Left ventricle myocardium inferior (tissue), 1 donor: Measurements from ENCODE around the gene KLHL30. TPM values are rescaled to one million over a fixed set of nuclear protein-coding genes. Genes with fewer than 3 reads are reported as not detected.
"Not testable (repeated sequence)": the region's sequence is repeated elsewhere in the genome, so short reads cannot be mapped to it uniquely, and the experiment has no call there.

Experiments used
- DNase-seq: peaks from one replicate; pipeline ENCODE4 v3.0.0-alpha.2; 2020
- H3K27ac ChIP-seq: fragments of 200-600 bp; replicated peaks from 2 replicates; pipeline ENCODE4 v1.8.0; 2021
- H3K27me3 ChIP-seq: fragments of 200-600 bp; 2 replicates; pipeline ENCODE4 v1.8.0; 2021; ENCODE audit warnings: low read depth
- H3K36me3 ChIP-seq: fragments of 200-600 bp; 2 replicates; pipeline ENCODE4 v1.8.0; 2021
- H3K4me1 ChIP-seq: fragments of 200-600 bp; 2 replicates; pipeline ENCODE4 v1.8.0; 2021
- H3K4me3 ChIP-seq: fragments of 200-600 bp; 2 replicates; pipeline ENCODE4 v1.8.0; 2021; ENCODE audit warnings: mild to moderate bottlenecking, moderate library complexity
- H3K9me3 ChIP-seq: fragments of 200-600 bp; replicated peaks from 2 replicates; pipeline ENCODE4 v1.8.0; 2021
- CTCF ChIP-seq: fragments of 200-600 bp; IDR thresholded peaks from 2 replicates; pipeline ENCODE4 v1.8.0; 2021; ENCODE audit warnings: antibody characterized with exemption, mild to moderate bottlenecking, borderline replicate concordance
- intact Hi-C: fragments of 100-400 bp; cut with micrococcal nuclease; formaldehyde crosslinking; loops from one replicate; pipeline ENCODE4 v1.11.0; 2022
- total RNA-seq: library from RNA; stranded (reverse); fragmentation: NEBNext Ultra II Directional; extraction: Animal tissue kit (Norgen Biotek cat#: 25700); gene quantifications from one replicate; pipeline ENCODE4 v1.2.1, GENCODE V29; 2021
- donor health status: DM: no; HTN: yes; CAD: no; lungs with severe emphysema.

KLHL30 gene
- total RNA-seq, 1 donor from 2014 or later, result 17.3 TPM

- Histone ChIP-seq H3K9me3 (no peaks in the 10 kb centered on the region), H3K27me3 (no peaks in the 10 kb centered on the region), H3K4me3 (no peak overlapping the region), H3K27ac (peak overlapping the region; percentile 34), H3K4me1 (peaks cover 19% of the 10 kb centered on the region), H3K36me3 (peaks cover 78% of the 10 kb centered on the region)
- DNase-seq, result peak; percentile 16
- intact Hi-C loops, result no loop called here
- TF ChIP-seq CTCF, result no peak
Observed at GRCh38 chr2:238170386-238171071, 32.1 kb downstream of the KLHL30 start.

- H3K27ac ChIP-seq, H3K9me3 ChIP-seq, DNase-seq, H3K4me3 ChIP-seq, intact Hi-C loops, H3K27me3 ChIP-seq: not testable (repeated sequence)
- peaks cover 19% of the 10 kb centered on the region for H3K4me1 ChIP-seq
- peaks cover 82% of the 10 kb centered on the region for H3K36me3 ChIP-seq
Observed at GRCh38 chr2:238171072-238171431, 32.6 kb downstream of the KLHL30 start.

GRCh38 chr2:238171575-238172187 is 33.2 kb downstream of the KLHL30 start:
- no peak for TF ChIP-seq CTCF
- no peaks in the 10 kb centered on the region for H3K27me3 ChIP-seq
- no peak for DNase-seq
- H3K4me1 ChIP-seq, result peaks cover 19% of the 10 kb centered on the region
- H3K9me3 ChIP-seq, result no peaks in the 10 kb centered on the region
- H3K4me3 ChIP-seq, result no peak overlapping the region
- no peak overlapping the region for H3K27ac ChIP-seq
- peaks cover 87% of the 10 kb centered on the region for H3K36me3 ChIP-seq
- intact Hi-C loops, result no loop called here

GRCh38 chr2:238172439-238172838 is 34.0 kb downstream of the KLHL30 start:
- Histone ChIP-seq H3K27me3 (no peaks in the 10 kb centered on the region), H3K27ac (no peak overlapping the region), H3K4me1 (peaks cover 19% of the 10 kb centered on the region), H3K4me3 (no peak overlapping the region), H3K36me3 (peaks cover 94% of the 10 kb centered on the region), H3K9me3 (no peaks in the 10 kb centered on the region)
- no peak for TF ChIP-seq CTCF
- intact Hi-C loops, result no loop called here
- DNase-seq, result no peak

- TF ChIP-seq CTCF, result no peak
- no peaks in the 10 kb centered on the region for H3K9me3 ChIP-seq
- DNase-seq, result no peak
- H3K4me1 ChIP-seq, result peaks cover 19% of the 10 kb centered on the region
- H3K27ac ChIP-seq, result no peak overlapping the region
- peaks cover 96% of the 10 kb centered on the region for H3K36me3 ChIP-seq
- no peaks in the 10 kb centered on the region for H3K27me3 ChIP-seq
- intact Hi-C loops, result no loop called here
- no peak overlapping the region for H3K4me3 ChIP-seq
Observed at GRCh38 chr2:238173692-238174091, 35.2 kb downstream of the KLHL30 start.

- intact Hi-C loops, result no loop called here
- Histone ChIP-seq H3K36me3 (peaks cover 96% of the 10 kb centered on the region), H3K4me3 (no peak overlapping the region), H3K4me1 (peaks cover 13% of the 10 kb centered on the region), H3K27me3 (no peaks in the 10 kb centered on the region), H3K9me3 (no peaks in the 10 kb centered on the region), H3K27ac (no peak overlapping the region)
- DNase-seq, result no peak
- no peak for TF ChIP-seq CTCF
Observed at GRCh38 chr2:238174291-238174690, 35.8 kb downstream of the KLHL30 start.
